K562 (cell line): ENCODE data around the gene AMBRA1. TPM values are rescaled to one million over a fixed set of nuclear protein-coding genes. Genes with fewer than 3 reads are reported as not detected.

Experiments used
- ATAC-seq: fragments of 200-7000 bp; cut with Tn5 transposase; 3 replicates; pipeline ENCODE4 v1.9.1; 2020; ENCODE audit warnings: moderate library complexity
- BruUV-seq: library from RNA; stranded (reverse); fragments of 400-500 nt; replicated peaks from 2 replicates; lab custom pipeline; 2021; lab: Mats Ljungman, UMichigan
- CTCF ChIA-PET: fragments of 300-600 bp; formaldehyde crosslinking; extraction: SDS; loops from one replicate; lab custom pipeline; 2021; ENCODE audit warnings: low intra/inter-chr PET ratio; lab: Yijun Ruan, JAX
- POLR2A ChIA-PET: fragments of 300-600, 350-650 bp; sonication (Branson Sonifier 250); formaldehyde crosslinking; extraction: SDS; loops from one replicate; lab custom pipeline; 2021; ENCODE audit warnings: antibody characterized with exemption, inconsistent platforms; lab: Yijun Ruan, JAX
- DNase-seq, 4 experiments: peaks; one replicate each; pipeline versions ENCODE4 v3.0.0 to v3.0.0-alpha.2; 2011 to 2018; ENCODE audit warnings: low spot score in 3 of 4, mixed read lengths in 3 of 4; ENCODE audit errors: extremely low read depth in 1 of 4
- FAIRE-seq: peaks from 2 replicates; lab custom pipeline; 2011; peaks lifted over from hg19 to GRCh38; lab: Jason Lieb, UNC
- H2AFZ ChIP-seq: 2 replicates; pipeline ENCODE4 v1.6.0; 2011; ENCODE audit warnings: low read depth, low read length, control low read depth, inconsistent platforms
- H3K27ac ChIP-seq: fragments of 200-600 bp; 3 replicates; pipeline ENCODE4 v1.8.0; 2011; ENCODE audit warnings: low read depth, mild to moderate bottlenecking, control low read depth, inconsistent platforms, low read length, moderate library complexity, mixed read lengths; ENCODE audit errors: extremely low read depth
- H3K27me3 ChIP-seq, 2 experiments: fragments of 300-600 bp in 1 of 2; 2 replicates in 1 of 2; 3 replicates in 1 of 2; pipeline versions ENCODE4 v1.6.0 to v1.8.0; 2011; ENCODE audit warnings: inconsistent platforms in 2 of 2, low read length in 2 of 2, mild to moderate bottlenecking in 1 of 2, mixed read lengths in 1 of 2, moderate library complexity in 1 of 2; ENCODE audit not compliant: control insufficient read depth in 2 of 2, insufficient read depth in 2 of 2
- H3K36me3 ChIP-seq: fragments of 300-600 bp; 3 replicates; pipeline ENCODE4 v1.8.0; 2011; ENCODE audit warnings: mild to moderate bottlenecking, low read length, inconsistent platforms; ENCODE audit not compliant: control insufficient read depth, insufficient read depth
- H3K4me1 ChIP-seq, 2 experiments: fragments of 200-600 bp in 1 of 2; replicated peaks in 1 of 2; 2 replicates in 1 of 2; 3 replicates in 1 of 2; pipeline versions ENCODE4 v1.5.1 to v1.8.0; 2011; ENCODE audit warnings: inconsistent platforms in 2 of 2, low read length in 2 of 2, mild to moderate bottlenecking in 1 of 2, mixed read lengths in 1 of 2, moderate library complexity in 1 of 2; ENCODE audit not compliant: control insufficient read depth in 2 of 2, insufficient read depth in 2 of 2
- H3K4me2 ChIP-seq: 2 replicates; pipeline ENCODE4 v1.6.1; 2011; ENCODE audit warnings: low read length, control low read depth, inconsistent platforms, mixed read lengths; ENCODE audit not compliant: insufficient read depth
- H3K4me3 ChIP-seq: fragments of 200-600 bp; sonication (generic), shearing (Covaris generic); 2 replicates; pipeline ENCODE4 v1.5.1; 2016; ENCODE audit warnings: control low read depth, inconsistent platforms
- H3K79me2 ChIP-seq: fragments of 200-600 bp; 3 replicates; pipeline ENCODE4 v1.8.0; 2011; ENCODE audit warnings: low read length, inconsistent platforms; ENCODE audit not compliant: control insufficient read depth, insufficient read depth
- H3K9ac ChIP-seq, 2 experiments: 2 replicates each; pipeline versions ENCODE4 v1.6.0 to v1.6.1; 2011; ENCODE audit warnings: low read depth in 2 of 2, low read length in 2 of 2, control low read depth in 1 of 2, inconsistent platforms in 1 of 2, mild to moderate bottlenecking in 1 of 2, mixed read lengths in 1 of 2; ENCODE audit not compliant: insufficient read depth in 1 of 2
- H3K9me1 ChIP-seq: one replicate; pipeline ENCODE4 v1.6.0; 2011; ENCODE audit warnings: inconsistent platforms, mild to moderate bottlenecking, low read length, moderate library complexity; ENCODE audit not compliant: control insufficient read depth, insufficient read depth
- H3K9me3 ChIP-seq: replicated peaks from 2 replicates; pipeline ENCODE4 v1.5.1; 2011; ENCODE audit warnings: low read depth, low read length, inconsistent platforms; ENCODE audit not compliant: control insufficient read depth, insufficient read depth
- H4K20me1 ChIP-seq: replicated peaks from 2 replicates; pipeline ENCODE4 v1.6.1; 2011; ENCODE audit warnings: low read length, inconsistent platforms, mixed read lengths; ENCODE audit not compliant: control insufficient read depth, insufficient read depth
- EWSR1 ChIP-seq: fragments of 450-650 bp; IDR thresholded peaks from 2 replicates; pipeline ENCODE4 v1.6.1; 2018; ENCODE audit warnings: borderline replicate concordance, mild to moderate bottlenecking, low read depth, moderate library complexity; ENCODE audit not compliant: partially characterized antibody
- FOSL1 ChIP-seq: fragments of 200-800 bp; sonication (Bioruptor generic); conservative IDR thresholded peaks from 2 replicates; pipeline ENCODE4 v1.6.1; 2016; ENCODE audit warnings: missing genetic modification characterization, missing compliant biosample characterization
- KDM5B ChIP-seq: fragments of 200-600 bp; sonication (generic); IDR thresholded peaks from 2 replicates; pipeline ENCODE4 v1.6.1; 2012; ENCODE audit warnings: low read depth, mild to moderate bottlenecking, moderate library complexity, low read length, control low read depth, inconsistent platforms; ENCODE audit not compliant: insufficient replicate concordance
- MAZ ChIP-seq, 2 experiments: fragments of 450-650 bp in 1 of 2; sonication (generic) in 1 of 2; formaldehyde crosslinking; IDR thresholded peaks in 1 of 2; conservative IDR thresholded peaks in 1 of 2; 2 replicates each; pipeline versions ENCODE4 v1.4.0 to v1.5.0; 2020; ENCODE audit warnings: mild to moderate bottlenecking in 1 of 2, missing genetic modification reagents in 1 of 2
- WGBS: fragments of 100-300 bp; shearing (Covaris generic); methylation state at CpG from one replicate; pipeline ENCODE4 v1.1.6; 2016; ENCODE audit warnings: low coverage, mixed read lengths; ENCODE audit not compliant: insufficient coverage; ENCODE audit errors: missing lambda C conversion rate; 5-methylcytosine and 5-hydroxymethylcytosine counted together
- in situ Hi-C: fragments of 300-500 bp; cut with MboI; formaldehyde crosslinking; loops from 4 replicates; pipeline ENCODE4 v1.15.0; 2018; ENCODE audit warnings: inconsistent platforms, mixed read lengths
- intact Hi-C: fragments of 100-400 bp; cut with micrococcal nuclease; formaldehyde crosslinking; loops from 2 replicates; pipeline ENCODE4 v1.14.2; 2022
- polyA plus RNA-seq, 8 experiments: library from polyadenylated mRNA; depleted of rRNA in 4 of 8; stranded (reverse) in 5 of 8; unstranded in 3 of 8; fragments of >200 nt; fragmentation: Nextera tagmentation in 2 of 8; fragmentation: Illumina TruSeq in 1 of 8; extraction: Ambion mirVana in 2 of 8; extraction: Trizol in 1 of 8; gene quantifications; 2 replicates each; pipeline versions ENCODE4 v1.2.1 to v1.2.3, GENCODE V29; 2011 to 2014; ENCODE audit warnings: inconsistent platforms in 1 of 8, missing spikeins in 1 of 8
- total RNA-seq, 7 experiments: library from RNA; depleted of rRNA in 6 of 7; stranded (reverse); fragments of >200 nt in 6 of 7; fragmentation: Illumina TruSeq in 2 of 7; extraction: Trizol in 2 of 7; gene quantifications; 2 replicates each; pipeline versions ENCODE4 v1.2.1 to v1.2.3, GENCODE V29; 2011 to 2021; ENCODE audit warnings: low replicate concordance in 1 of 7

AMBRA1 gene
- total and polyA plus RNA-seq, 9 of the 15 experiments (the other 6 are each of a cell fraction or from before 2014, with no cell fraction given): 0.15 to 24.5 (median 13.0) TPM

GRCh38 chr11:46491661-46492330 is 102.0 kb downstream of the AMBRA1 start:
- no peak overlapping the region; a peak in 1 of 4 replicates for H3K9ac ChIP-seq
- H3K4me1 ChIP-seq: no peaks in the 10 kb centered on the region
- no TSS peak for BruUV-seq
- H3K79me2 ChIP-seq: no peaks in the 10 kb centered on the region
- no peak overlapping the region for H3K4me2 ChIP-seq
- H3K27ac ChIP-seq: no peak overlapping the region
- H4K20me1 ChIP-seq: no peaks in the 10 kb centered on the region
- H3K4me3 ChIP-seq: no peak overlapping the region
- peaks cover 39% of the 10 kb centered on the region for H3K36me3 ChIP-seq
- FAIRE-seq: no peak
- H3K9me1 ChIP-seq: no peaks in the 10 kb centered on the region
- no peaks in the 10 kb centered on the region for H3K27me3 ChIP-seq
- CTCF ChIA-PET: no interaction called here
- POLR2A ChIA-PET: interaction anchor here (0.6 to 2.1 kb wide), 3 partner anchors 8 to 201 kb away, joined by 3 to 7 read pairs (median 5); no protein-coding TSS in a partner anchor
- TF ChIP-seq KDM5B (no peak), EWSR1 (no peak), FOSL1 (tag) (no peak), MAZ (CRISPR knock-in tag; conservative IDR thresholded peaks at IDR 0.05 in 1 of 2, IDR thresholded peaks at IDR 0.05 in 1 of 2) (no peak)
- 78% methylated on average over 4 of the region's 4 CpGs for WGBS
- no peak for ATAC-seq
- in situ Hi-C loops: no loop called here
- H2AFZ ChIP-seq: no peak overlapping the region
- H3K9me3 ChIP-seq: no peaks in the 10 kb centered on the region
- intact Hi-C loops: loop anchor here (2.0 kb wide), 2 partner anchors 37 to 45 kb away; no protein-coding TSS in a partner anchor
- DNase-seq: no peak
